ENCODE data around the gene REL. TPM values are rescaled to one million over a fixed set of nuclear protein-coding genes. Genes with fewer than 3 reads are reported as not detected.

Gene REL
- total RNA-seq (2021; ENCODE audit: unreplicated experiment) (10.2 TPM), Bru-seq, nascent RNA (percentile 79 among the genes with signal in this experiment), BruChase-seq, experiment 1, labeled RNA remaining after a 6-hour chase (percentile 67 among the genes with signal in this experiment), BruChase-seq, experiment 2, labeled RNA remaining after a 2-hour chase (percentile 75 among the genes with signal in this experiment)
- 2.2 and 2.3 TPM in 2 replicates for polyA plus RNA-seq (2012)
- long read RNA-seq, partial matches to known transcripts, result 7 of 11 reads
- long read RNA-seq, other reads (novel, unspliced or antisense), result 1 of 11 reads

GRCh38 chr2:60881047-60881932 is at the start of gene REL:
REL (plus strand) TSS chr2:60881574; CDS start chr2:60881841, 267 bp downstream.
- H3K27me3 ChIP-seq (ENCODE audit: insufficient read depth, low read length), result no peaks in the 10 kb centered on the region
- intact Hi-C loops (cut with micrococcal nuclease), result loop anchor here (5.0 kb wide), 1 partner anchor 136 kb away; the partner anchor contains the start of genes PEX13 and PUS10
- peak within 1 kb of the TSS; percentile 88 for H3K9ac ChIP-seq (ENCODE audit: low read length)
- ChIA-PET CTCF (no interaction called here), RAD21 (ENCODE audit: low non-redundant PET in 1 of 2, low total read pairs in 2 of 2, uncharacterized antibody in 2 of 2, unreplicated experiment in 2 of 2) (no interaction called here), POLR2A (no interaction called here)
- peak within 1 kb of the TSS; percentile 73 for H3K4me2 ChIP-seq (ENCODE audit: low read length)
- DNase-seq (ENCODE audit: low read depth, low spot score) (peak; percentile 70), ATAC-seq (peak; percentile 96)
- H3K36me3 ChIP-seq (ENCODE audit: control insufficient read depth in 1 of 2, insufficient read depth in 2 of 2, low read length in 2 of 2), result no peaks in the 10 kb centered on the region
- H3K79me2 ChIP-seq (ENCODE audit: insufficient read depth, low read length), result peaks cover 46% of the 10 kb centered on the region
- no peaks in the 10 kb centered on the region for H3K9me2 ChIP-seq (ENCODE audit: insufficient read depth)
- peak within 1 kb of the TSS; percentile 64 for H2AFZ ChIP-seq (ENCODE audit: low read depth, low read length, poor library complexity, severe bottlenecking)
- BruUV-seq (replicated peaks), result TSS peak; percentile 90
- H3K27ac ChIP-seq (ENCODE audit: low read depth, low read length), result peak within 1 kb of the TSS; percentile 73
- H3K4me3 ChIP-seq (replicated peaks in 1 of 2; ENCODE audit: low read depth in 1 of 2, low read length in 2 of 2), result peak within 1 kb of the TSS; percentile 80 to 81
- no peaks in the 10 kb centered on the region for H3K9me3 ChIP-seq (ENCODE audit: control insufficient read depth in 1 of 2, insufficient read depth in 1 of 2, low read depth in 1 of 2, low read length in 2 of 2)
- H4K20me1 ChIP-seq (ENCODE audit: insufficient read depth), result no peaks in the 10 kb centered on the region
- H3K4me1 ChIP-seq (ENCODE audit: control insufficient read depth in 1 of 2, insufficient read depth in 2 of 2, low read length in 2 of 2), result peaks cover 6 to 19% of the 10 kb centered on the region in 2 experiments; a peak in 3 of 4 replicates
- no peak for TF ChIP-seq FOSL1 (IDR thresholded peaks at IDR 0.05; ENCODE audit: low read depth)
- TF ChIP-seq YY1 (IDR thresholded peaks at IDR 0.05; ENCODE audit: extremely low read depth, insufficient replicate concordance, low read depth, low read length), result no peak
- peak; percentile 87 for TF ChIP-seq EGR1 (IDR thresholded peaks at IDR 0.05; ENCODE audit: low read depth)
- TF ChIP-seq CBX3 (IDR thresholded peaks at IDR 0.05; ENCODE audit: low read depth), result no peak
- peak; percentile 77 for TF ChIP-seq MAX (IDR thresholded peaks at IDR 0.05)
- peak; percentile 50 for TF ChIP-seq POLR2A (IDR thresholded peaks at IDR 0.05; ENCODE audit: borderline replicate concordance, extremely low read depth, insufficient read depth, insufficient read length)
- no peak for TF ChIP-seq ATF3 (IDR thresholded peaks at IDR 0.05)
- peak; percentile 87 for TF ChIP-seq POLR2AphosphoS5 (IDR thresholded peaks at IDR 0.05; ENCODE audit: low read depth, low read length)
- TF ChIP-seq TCF7L2 (IDR thresholded peaks at IDR 0.05; ENCODE audit: borderline replicate concordance, extremely low read depth, insufficient read depth, insufficient read length), result no peak
- TF ChIP-seq ZFX (IDR thresholded peaks at IDR 0.05), result peak; percentile 73
- TF ChIP-seq SRF (IDR thresholded peaks at IDR 0.05; ENCODE audit: low read depth), result no peak
- no peak for TF ChIP-seq CTCF (IDR thresholded peaks at IDR 0.05 in 2 of 3, conservative IDR thresholded peaks at IDR 0.05 in 1 of 3; ENCODE audit: borderline replicate concordance in 1 of 3, insufficient read depth in 1 of 3, low read depth in 2 of 3, low read length in 2 of 3)
- no peak for TF ChIP-seq ZNF274 (IDR thresholded peaks at IDR 0.05; ENCODE audit: low read depth, low read length)
- no peak; the same call in 1 of the 2 replicates for TF ChIP-seq SP1 (IDR thresholded peaks at IDR 0.05; ENCODE audit: low read depth)
- TF ChIP-seq SIN3A (IDR thresholded peaks at IDR 0.05; ENCODE audit: low read depth), result peak; percentile 79; the same call in 1 of the 2 replicates
- no peak for TF ChIP-seq REST (IDR thresholded peaks at IDR 0.05; ENCODE audit: low read depth)
